Measurements from ENCODE around the gene SLAMF1.

GRCh38 chr1:160638926-160639325 lies 7.9 kb downstream of the SLAMF1 start:
- TF ChIP-seq CTCF (IDR thresholded peaks at IDR 0.05), result no peak
- TF ChIP-seq POLR2A (IDR thresholded peaks at IDR 0.05), result no peak
